IMR-90 (cell line): Measurements from ENCODE around the gene CETP. TPM values are rescaled to one million over a fixed set of nuclear protein-coding genes. Genes with fewer than 3 reads are reported as not detected.

Experiments used
- ATAC-seq: fragments of 200-7000 bp; cut with Tn5 transposase; 2 replicates; pipeline ENCODE4 v1.9.1; 2020; ENCODE audit warnings: low read depth, mild to moderate bottlenecking, moderate library complexity
- BruUV-seq: library from RNA; stranded (reverse); fragments of 400-500 nt; replicated peaks from 2 replicates; lab custom pipeline; 2021; lab: Mats Ljungman, UMichigan
- CTCF ChIA-PET: fragments of 300-600 bp; formaldehyde crosslinking; extraction: SDS; loops from one replicate; lab custom pipeline; 2021; ENCODE audit warnings: antibody characterized with exemption; lab: Yijun Ruan, JAX
- POLR2A ChIA-PET: fragments of 300-600 bp; sonication (Branson Sonifier 250); formaldehyde crosslinking; loops from one replicate; lab custom pipeline; 2022; ENCODE audit warnings: antibody characterized with exemption; ENCODE audit not compliant: unreplicated experiment; lab: Charles Lee
- DNase-seq: peaks from one replicate; pipeline ENCODE4 v3.0.0; 2013
- H2AFZ ChIP-seq: replicated peaks from 2 replicates; pipeline ENCODE3; 2013; ENCODE audit warnings: low read length, mild to moderate bottlenecking; ENCODE audit not compliant: poor library complexity
- H2AK5ac ChIP-seq: 2 replicates; pipeline ENCODE4 v1.6.1; 2013; ENCODE audit warnings: low read depth, low read length, inconsistent platforms
- H2AK9ac ChIP-seq: replicated peaks from 2 replicates; pipeline ENCODE3; 2013; ENCODE audit warnings: mild to moderate bottlenecking, low read depth, low read length, moderate library complexity; ENCODE audit not compliant: poor library complexity
- H2BK120ac ChIP-seq: 2 replicates; pipeline ENCODE4 v1.6.1; 2013; ENCODE audit warnings: low read depth, low read length, inconsistent platforms
- H2BK15ac ChIP-seq: 3 replicates; pipeline ENCODE4 v1.6.1; 2013; ENCODE audit warnings: low read depth, low read length, inconsistent platforms
- H2BK20ac ChIP-seq: 2 replicates; pipeline ENCODE4 v1.6.1; 2013; ENCODE audit warnings: low read depth, mild to moderate bottlenecking, inconsistent platforms, low read length, moderate library complexity
- H2BK5ac ChIP-seq: 2 replicates; pipeline ENCODE4 v1.6.1; 2013; ENCODE audit warnings: mild to moderate bottlenecking, low read depth, low read length, inconsistent platforms; ENCODE audit not compliant: poor library complexity, severe bottlenecking
- H3K14ac ChIP-seq: replicated peaks from 2 replicates; pipeline ENCODE4 v1.6.1; 2013; ENCODE audit warnings: low read depth, low read length, inconsistent platforms
- H3K18ac ChIP-seq: 2 replicates; pipeline ENCODE4 v1.6.1; 2013; ENCODE audit warnings: low read depth, low read length, control low read depth
- H3K23ac ChIP-seq: 2 replicates; pipeline ENCODE4 v1.6.1; 2013; ENCODE audit warnings: low read depth, low read length, inconsistent platforms
- H3K27ac ChIP-seq: 2 replicates; pipeline ENCODE4 v1.5.1; 2013; ENCODE audit warnings: mild to moderate bottlenecking, control low read depth, low read length; ENCODE audit not compliant: insufficient read depth
- H3K27me3 ChIP-seq: 2 replicates; pipeline ENCODE4 v1.6.1; 2013; ENCODE audit warnings: low read length; ENCODE audit not compliant: control insufficient read depth, insufficient read depth
- H3K36me3 ChIP-seq: 2 replicates; pipeline ENCODE4 v1.6.1; 2013; ENCODE audit warnings: low read length, mixed read lengths; ENCODE audit not compliant: control insufficient read depth, insufficient read depth
- H3K4ac ChIP-seq: 2 replicates; pipeline ENCODE4 v1.6.1; 2013; ENCODE audit warnings: low read depth, low read length, inconsistent platforms
- H3K4me1 ChIP-seq: 2 replicates; pipeline ENCODE4 v1.6.1; 2013; ENCODE audit warnings: low read length, mixed read lengths; ENCODE audit not compliant: control insufficient read depth, insufficient read depth
- H3K4me2 ChIP-seq: 2 replicates; pipeline ENCODE4 v1.6.1; 2013; ENCODE audit warnings: low read depth, mild to moderate bottlenecking, control low read depth, low read length, moderate library complexity
- H3K4me3 ChIP-seq: 2 replicates; pipeline ENCODE4 v1.5.1; 2013; ENCODE audit warnings: low read depth, mild to moderate bottlenecking, control low read depth, low read length, moderate library complexity; ENCODE audit not compliant: insufficient read depth
- H3K56ac ChIP-seq: 2 replicates; pipeline ENCODE4 v1.6.1; 2013; ENCODE audit warnings: low read length, inconsistent platforms; ENCODE audit not compliant: insufficient read depth; ENCODE audit errors: extremely low read depth
- H3K79me1 ChIP-seq, 2 experiments: 2 replicates each; pipeline ENCODE4 v1.6.1; 2013; ENCODE audit warnings: low read length in 2 of 2, inconsistent platforms in 1 of 2, low read depth in 1 of 2
- H3K9ac ChIP-seq: 2 replicates; pipeline ENCODE4 v1.6.1; 2013; ENCODE audit warnings: low read depth, low read length, control low read depth
- H3K9me1 ChIP-seq: 2 replicates; pipeline ENCODE4 v1.6.1; 2013; ENCODE audit warnings: low read length, inconsistent platforms; ENCODE audit not compliant: insufficient read depth
- H3K9me3 ChIP-seq: 2 replicates; pipeline ENCODE4 v1.6.1; 2013; ENCODE audit warnings: low read length; ENCODE audit not compliant: control insufficient read depth, insufficient read depth
- H4K20me1 ChIP-seq: 2 replicates; pipeline ENCODE4 v1.6.1; 2013; ENCODE audit warnings: low read length, inconsistent platforms; ENCODE audit not compliant: insufficient read depth
- H4K5ac ChIP-seq: 2 replicates; pipeline ENCODE4 v1.6.1; 2013; ENCODE audit warnings: mild to moderate bottlenecking, low read depth, low read length, control low read depth
- H4K8ac ChIP-seq, 2 experiments: 2 replicates each; pipeline ENCODE4 v1.6.1; 2013; ENCODE audit warnings: low read depth in 2 of 2, low read length in 2 of 2, control low read depth in 1 of 2, inconsistent platforms in 1 of 2
- H4K91ac ChIP-seq: 2 replicates; pipeline ENCODE4 v1.6.1; 2013; ENCODE audit warnings: low read depth, low read length, inconsistent platforms; ENCODE audit not compliant: insufficient read depth
- MXI1 ChIP-seq: IDR thresholded peaks from 2 replicates; pipeline ENCODE4 v1.6.1; 2012; ENCODE audit warnings: low read depth, mild to moderate bottlenecking, low read length, moderate library complexity, borderline replicate concordance
- WGBS, 2 experiments: methylation state at CpG; one replicate each; pipeline versions ENCODE4 v1.1.5 to v1.1.7; 2013; ENCODE audit warnings: missing lambda C conversion rate in 2 of 2; ENCODE audit not compliant: insufficient read length in 1 of 2; ENCODE audit errors: extremely low coverage in 2 of 2; 5-methylcytosine and 5-hydroxymethylcytosine counted together
- dilution Hi-C: fragments of 300-500 bp; cut with HindIII; formaldehyde crosslinking; loops from one replicate; pipeline ENCODE4 v1.14.3; 2018; ENCODE audit warnings: low sequenced_read_pairs; ENCODE audit not compliant: unreplicated experiment
- in situ Hi-C: fragments of 300-500 bp; cut with MboI; formaldehyde crosslinking; loops from 3 replicates; pipeline ENCODE4 v1.14.3; 2019; ENCODE audit warnings: low sequenced_read_pairs, inconsistent platforms, mixed read lengths
- intact Hi-C: fragments of 100-400 bp; cut with micrococcal nuclease; formaldehyde crosslinking; loops from 2 replicates; pipeline ENCODE4 v1.10.0; 2022
- polyA plus RNA-seq, 3 experiments: library from polyadenylated mRNA; depleted of rRNA; stranded (reverse); fragments of >200 nt; gene quantifications; 2 replicates each; pipeline ENCODE4 v1.2.3, GENCODE V29; 2012; ENCODE audit warnings: low replicate concordance in 1 of 3
- total RNA-seq: library from RNA; depleted of rRNA; stranded (reverse); fragments of >200 nt; gene quantifications from 2 replicates; pipeline ENCODE4 v1.2.3, GENCODE V29; 2012

CETP gene
- total and polyA plus RNA-seq, 2 of the 4 experiments (the other 2 are of a cell fraction) = not detected

- dilution Hi-C loops = no loop called here
- H4K20me1 ChIP-seq = no peaks in the 10 kb centered on the region
- ATAC-seq (no peak), DNase-seq (no peak)
- no peak overlapping the region for H2AK9ac ChIP-seq
- ChIA-PET CTCF (interaction anchor here (0.7 kb wide), 1 partner anchor 50 kb away, joined by 5 read pairs; no protein-coding TSS in a partner anchor), POLR2A (no interaction called here)
- H3K56ac ChIP-seq = no peak overlapping the region
- H3K9me1 ChIP-seq = peaks cover 2% of the 10 kb centered on the region; the same call in 1 of the 2 replicates
- H2AK5ac ChIP-seq = no peak overlapping the region
- in situ Hi-C loops = no loop called here
- H3K4me2 ChIP-seq = no peak overlapping the region
- peaks cover 2% of the 10 kb centered on the region; the same call in 1 of the 2 replicates for H3K4me1 ChIP-seq
- no peak overlapping the region for H3K23ac ChIP-seq
- H2BK20ac ChIP-seq = no peak overlapping the region
- BruUV-seq = no TSS peak
- 81% methylated on average over 7 of the region's 11 CpGs; no CpG with 5 or more reads in 1 of the 2 experiments for WGBS, 2 experiments
- H3K36me3 ChIP-seq = no peaks in the 10 kb centered on the region
- intact Hi-C loops = no loop called here
- no peak overlapping the region for H2BK5ac ChIP-seq
- no peak overlapping the region for H4K5ac ChIP-seq
- H3K4me3 ChIP-seq = no peak overlapping the region
- no peak overlapping the region for H2BK15ac ChIP-seq
- no peak overlapping the region for H3K9ac ChIP-seq
- H4K8ac ChIP-seq = no peak overlapping the region
- H3K4ac ChIP-seq = no peak overlapping the region
- H3K79me1 ChIP-seq = no peaks in the 10 kb centered on the region
- H3K18ac ChIP-seq = no peak overlapping the region
- no peak for TF ChIP-seq MXI1
- no peak overlapping the region for H3K14ac ChIP-seq
- H3K27ac ChIP-seq = no peak overlapping the region
- H4K91ac ChIP-seq = no peak overlapping the region
- H2AFZ ChIP-seq = no peak overlapping the region
- no peaks in the 10 kb centered on the region for H3K9me3 ChIP-seq
- H2BK120ac ChIP-seq = no peak overlapping the region
- H3K27me3 ChIP-seq = peaks cover 21% of the 10 kb centered on the region
Observed at GRCh38 chr16:56919099-56919800, 42.5 kb upstream of the CETP start.
